H1 (cell line): ENCODE measurements around the gene RGS4. TPM values are rescaled to one million over a fixed set of nuclear protein-coding genes. Genes with fewer than 3 reads are reported as not detected.
A peak's percentile ranks its signal among the peaks of the same experiment; 100 is the strongest.

Experiments
- CTCF ChIA-PET: fragments of 300-600 bp; sonication (Branson Sonifier 250); formaldehyde crosslinking; loops from one replicate; lab custom pipeline; 2021; ENCODE audit not compliant: partially characterized antibody; lab: Charles Lee
- POLR2A ChIA-PET: fragments of 300-600 bp; sonication (Branson Sonifier 250); formaldehyde crosslinking; loops from one replicate; lab custom pipeline; 2021; ENCODE audit warnings: inconsistent platforms; ENCODE audit not compliant: partially characterized antibody; lab: Charles Lee
- DNase-seq, 2 experiments: peaks; one replicate each; pipeline versions ENCODE4 v3.0.0 to v3.0.0-alpha.2; 2010 to 2022; ENCODE audit warnings: low spot score in 2 of 2, low read depth in 1 of 2, mixed read lengths in 1 of 2
- FAIRE-seq: peaks from 2 replicates; lab custom pipeline; 2011; peaks lifted over from hg19 to GRCh38; lab: Jason Lieb, UNC
- H2AFZ ChIP-seq: 2 replicates; pipeline ENCODE4 v1.8.1; 2012; ENCODE audit warnings: low read length, inconsistent platforms
- H2AK5ac ChIP-seq: 2 replicates; pipeline ENCODE4 v1.6.1; 2013; ENCODE audit warnings: low read depth, low read length
- H2BK120ac ChIP-seq: replicated peaks from 2 replicates; pipeline ENCODE3; 2013; ENCODE audit warnings: low read depth, low read length, inconsistent platforms
- H2BK12ac ChIP-seq: 2 replicates; pipeline ENCODE4 v1.6.1; 2013; ENCODE audit warnings: low read depth, low read length
- H2BK15ac ChIP-seq: 2 replicates; pipeline ENCODE4 v1.6.1; 2013; ENCODE audit warnings: low read length
- H2BK20ac ChIP-seq: 2 replicates; pipeline ENCODE4 v1.6.1; 2013; ENCODE audit warnings: low read length
- H2BK5ac ChIP-seq: 2 replicates; pipeline ENCODE4 v1.6.1; 2013; ENCODE audit warnings: low read depth, low read length
- H3K14ac ChIP-seq: 2 replicates; pipeline ENCODE4 v1.6.1; 2013; ENCODE audit warnings: inconsistent platforms; ENCODE audit not compliant: insufficient read length
- H3K18ac ChIP-seq: 2 replicates; pipeline ENCODE4 v1.6.1; 2013; ENCODE audit warnings: low read length; ENCODE audit errors: extremely low read depth
- H3K23ac ChIP-seq: 2 replicates; pipeline ENCODE4 v1.6.1; 2013; ENCODE audit warnings: inconsistent platforms; ENCODE audit not compliant: insufficient read length
- H3K23me2 ChIP-seq: 2 replicates; pipeline ENCODE4 v1.6.1; 2013; ENCODE audit warnings: low read depth, low read length
- H3K27ac ChIP-seq: 2 replicates; pipeline ENCODE4 v1.6.1; 2011; ENCODE audit warnings: low read depth, low read length, inconsistent platforms
- H3K27me3 ChIP-seq, 4 experiments: replicated peaks in 1 of 4; 1 replicate in 1 of 4; 2 replicates in 3 of 4; pipeline versions ENCODE4 v1.6.1 to v1.8.1; 2011 to 2013; ENCODE audit warnings: low read length in 3 of 4, mild to moderate bottlenecking in 3 of 4, inconsistent platforms in 2 of 4, mixed read lengths in 2 of 4, moderate library complexity in 1 of 4; ENCODE audit not compliant: control insufficient read depth in 3 of 4, insufficient read depth in 3 of 4; ENCODE audit errors: extremely low read depth in 1 of 4
- H3K36me3 ChIP-seq, 4 experiments: 2 replicates each; pipeline versions ENCODE4 v1.6.1 to v1.8.1; 2011 to 2013; ENCODE audit warnings: mild to moderate bottlenecking in 4 of 4, low read length in 3 of 4, moderate library complexity in 2 of 4, control low read depth in 1 of 4, inconsistent platforms in 1 of 4; ENCODE audit not compliant: insufficient read depth in 4 of 4, control insufficient read depth in 2 of 4
- H3K4ac ChIP-seq: replicated peaks from 2 replicates; pipeline ENCODE3; 2013; ENCODE audit warnings: low read length, low read depth, mixed read lengths, inconsistent platforms; ENCODE audit not compliant: insufficient read length
- H3K4me1 ChIP-seq, 4 experiments: replicated peaks in 1 of 4; 1 replicate in 1 of 4; 2 replicates in 3 of 4; pipeline versions ENCODE4 v1.6.1 to v1.8.1; 2011 to 2013; ENCODE audit warnings: low read length in 3 of 4, inconsistent platforms in 2 of 4, mixed read lengths in 1 of 4; ENCODE audit not compliant: insufficient read depth in 4 of 4, control insufficient read depth in 3 of 4
- H3K4me2 ChIP-seq, 2 experiments: 2 replicates each; pipeline versions ENCODE4 v1.6.1 to v1.8.1; 2011 to 2013; ENCODE audit warnings: low read depth in 2 of 2, low read length in 2 of 2, control low read depth in 1 of 2, inconsistent platforms in 1 of 2, mild to moderate bottlenecking in 1 of 2; ENCODE audit not compliant: insufficient read depth in 1 of 2
- H3K4me3 ChIP-seq, 4 experiments: fragments of 200-600, 300-600 bp in 1 of 4; sonication (generic), shearing (Covaris generic), sonication (Bioruptor Twin) in 1 of 4; 2 replicates each; pipeline versions ENCODE4 v1.5.1 to v1.8.1; 2011 to 2016; ENCODE audit warnings: low read length in 4 of 4, low read depth in 3 of 4, control low read depth in 2 of 4, inconsistent platforms in 2 of 4, mild to moderate bottlenecking in 2 of 4, mixed read lengths in 1 of 4, moderate library complexity in 1 of 4; ENCODE audit not compliant: insufficient read depth in 2 of 4; ENCODE audit errors: extremely low read depth in 1 of 4
- H3K56ac ChIP-seq: replicated peaks from 2 replicates; pipeline ENCODE3; 2013; ENCODE audit warnings: low read depth, mild to moderate bottlenecking, mixed read lengths, low read length, inconsistent platforms; ENCODE audit not compliant: insufficient read length
- H3K79me1 ChIP-seq: 2 replicates; pipeline ENCODE4 v1.6.1; 2013; ENCODE audit warnings: low read depth, low read length, control low read depth
- H3K79me2 ChIP-seq, 2 experiments: 2 replicates each; pipeline versions ENCODE4 v1.6.1 to v1.8.1; 2012 to 2013; ENCODE audit warnings: low read length in 2 of 2, mild to moderate bottlenecking in 2 of 2, inconsistent platforms in 1 of 2; ENCODE audit not compliant: insufficient read depth in 2 of 2, control insufficient read depth in 1 of 2
- H3K9ac ChIP-seq, 4 experiments: replicated peaks in 1 of 4; 1 replicate in 1 of 4; 2 replicates in 3 of 4; pipeline versions ENCODE4 v1.6.1 to v1.8.1; 2011 to 2013; ENCODE audit warnings: low read depth in 3 of 4, low read length in 3 of 4, control low read depth in 2 of 4, mild to moderate bottlenecking in 2 of 4, moderate library complexity in 2 of 4, inconsistent platforms in 1 of 4; ENCODE audit errors: extremely low read depth in 1 of 4
- H3K9me3 ChIP-seq, 2 experiments: 2 replicates each; pipeline versions ENCODE4 v1.6.1 to v1.8.1; 2012 to 2013; ENCODE audit warnings: mild to moderate bottlenecking in 2 of 2, moderate library complexity in 2 of 2, control low read depth in 1 of 2, inconsistent platforms in 1 of 2, low read depth in 1 of 2, low read length in 1 of 2, mixed read lengths in 1 of 2; ENCODE audit not compliant: insufficient read depth in 2 of 2
- H4K20me1 ChIP-seq, 2 experiments: replicated peaks in 1 of 2; 2 replicates each; pipeline versions ENCODE3 to v1.8.1; 2011 to 2013; ENCODE audit warnings: inconsistent platforms in 2 of 2, low read length in 2 of 2, mild to moderate bottlenecking in 1 of 2; ENCODE audit not compliant: insufficient read depth in 2 of 2, control insufficient read depth in 1 of 2
- H4K5ac ChIP-seq: 2 replicates; pipeline ENCODE4 v1.6.1; 2013; ENCODE audit warnings: low read length, low read depth, mixed read lengths, inconsistent platforms; ENCODE audit not compliant: insufficient read length
- H4K8ac ChIP-seq: 2 replicates; pipeline ENCODE4 v1.8.0; 2013; ENCODE audit warnings: mild to moderate bottlenecking, moderate library complexity, low read length, inconsistent platforms; ENCODE audit not compliant: insufficient read depth; ENCODE audit errors: extremely low read depth
- H4K91ac ChIP-seq: replicated peaks from 2 replicates; pipeline ENCODE3; 2013; ENCODE audit warnings: low read length, mixed read lengths, inconsistent platforms; ENCODE audit not compliant: insufficient read length
- FOSL1 ChIP-seq: IDR thresholded peaks from 2 replicates; pipeline ENCODE4 v1.6.1; 2011; ENCODE audit warnings: mild to moderate bottlenecking, low read depth, low read length, moderate library complexity; ENCODE audit not compliant: insufficient read depth
- HDAC2 ChIP-seq, 2 experiments: fragments of 300-600 bp in 1 of 2; sonication (generic) in 1 of 2; IDR thresholded peaks; 2 replicates each; pipeline ENCODE4 v1.6.1; 2011 to 2012; ENCODE audit warnings: low read depth in 2 of 2, low read length in 2 of 2, mild to moderate bottlenecking in 2 of 2, moderate library complexity in 2 of 2, borderline replicate concordance in 1 of 2, inconsistent platforms in 1 of 2
- KDM4A ChIP-seq: IDR thresholded peaks from one replicate; pipeline ENCODE4 v1.7.1; 2012; ENCODE audit warnings: low read depth, mild to moderate bottlenecking, moderate library complexity, low read length, inconsistent platforms; ENCODE audit not compliant: severe bottlenecking
- NANOG ChIP-seq: IDR thresholded peaks from 2 replicates; pipeline ENCODE4 v1.6.1; 2011; ENCODE audit warnings: low read length, low read depth, mild to moderate bottlenecking, inconsistent platforms; ENCODE audit not compliant: insufficient read depth, poor library complexity, severe bottlenecking
- POLR2AphosphoS5 ChIP-seq: IDR thresholded peaks from 2 replicates; pipeline ENCODE4 v1.6.1; 2011; ENCODE audit warnings: low read depth, low read length
- RNF2 ChIP-seq: fragments of 200-900, 300-1000 bp; sonication (generic); IDR thresholded peaks from 2 replicates; pipeline ENCODE4 v1.7.1; 2016; ENCODE audit warnings: borderline replicate concordance, low read depth, mild to moderate bottlenecking, antibody characterized with exemption, low read length; ENCODE audit not compliant: poor library complexity, severe bottlenecking; ENCODE audit errors: missing control alignments
- TEAD4 ChIP-seq: IDR thresholded peaks from 2 replicates; pipeline ENCODE4 v1.6.1; 2012; ENCODE audit warnings: low read depth, low read length, inconsistent platforms, mixed read lengths
- WGBS, 2 experiments: shearing (Covaris generic) in 1 of 2; methylation state at CpG; one replicate each; pipeline versions ENCODE4 v1.1.6 to v1.1.7; 2013 to 2015; ENCODE audit warnings: low lambda C conversion rate in 2 of 2, mixed read lengths in 2 of 2, inconsistent platforms in 1 of 2, low coverage in 1 of 2, missing lambda C conversion rate in 1 of 2; ENCODE audit not compliant: insufficient replicate concordance in 2 of 2, insufficient coverage in 1 of 2, insufficient read length in 1 of 2; ENCODE audit errors: extremely low coverage in 1 of 2, missing lambda C conversion rate in 1 of 2; 5-methylcytosine and 5-hydroxymethylcytosine counted together
- polyA plus RNA-seq, 7 experiments: library from polyadenylated mRNA; depleted of rRNA in 3 of 7; stranded (reverse) in 5 of 7; unstranded in 2 of 7; fragments of >200 nt in 5 of 7; fragments of 200-250 nt in 2 of 7; gene quantifications; 1 replicate in 5 of 7; 2 replicates in 1 of 7; 4 replicates in 1 of 7; pipeline versions ENCODE4 v1.2.1 to v1.2.3, GENCODE V29; 2011 to 2013; ENCODE audit warnings: missing spikeins in 2 of 7, mixed read lengths in 2 of 7
- total RNA-seq: library from RNA; stranded (reverse); fragmentation: NEBNext Ultra II Directional; extraction: Animal tissue kit (Norgen Biotek cat#: 25700); gene quantifications from 2 replicates; pipeline ENCODE4 v1.2.1, GENCODE V29; 2021

RGS4 gene
- total and polyA plus RNA-seq, 2 of the 8 experiments (the other 6 are each of a cell fraction or from before 2014, with no cell fraction given) = 0.26 to 0.74 TPM

GRCh38 chr1:163115887-163116286, 46.7 kb downstream of the RGS4 start:
- Histone ChIP-seq H2BK120ac (no peak overlapping the region), H3K23ac (no peak overlapping the region), H4K91ac (no peak overlapping the region), H3K4ac (no peak overlapping the region), H3K14ac (no peak overlapping the region), H4K8ac (no peak overlapping the region), H3K18ac (no peak overlapping the region), H3K4me2 (no peak overlapping the region), H4K5ac (no peak overlapping the region), H2AK5ac (no peak overlapping the region), H3K23me2 (no peaks in the 10 kb centered on the region), H2BK20ac (no peak overlapping the region), H3K4me1 (no peaks in the 10 kb centered on the region), H3K56ac (no peak overlapping the region), H3K79me2 (no peaks in the 10 kb centered on the region), H3K9me3 (no peaks in the 10 kb centered on the region), H2BK5ac (no peak overlapping the region), H2BK12ac (no peak overlapping the region), H2AFZ (0 out of 2 replicates have a peak overlapping the region, but pooled peaks have one; percentile 22), H2BK15ac (no peak overlapping the region), H3K27ac (no peak overlapping the region), H3K79me1 (no peaks in the 10 kb centered on the region), H3K36me3 (no peaks in the 10 kb centered on the region), H3K27me3 (no peaks in the 10 kb centered on the region), H3K4me3 (no peak overlapping the region), H4K20me1 (no peaks in the 10 kb centered on the region), H3K9ac (no peak overlapping the region)
- no peak for DNase-seq
- TF ChIP-seq TEAD4 (no peak), KDM4A (no peak), FOSL1 (no peak), HDAC2 (IDR thresholded peaks at IDR 0.05; ENCODE audit: borderline replicate concordance in 1 of 2, low read depth in 2 of 2, low read length in 2 of 2) (no peak), POLR2AphosphoS5 (no peak), NANOG (no peak), RNF2 (no peak)
- no peak for FAIRE-seq
- WGBS, 2 experiments = 85% methylated on average over 1 of the region's 1 CpG; no CpG with 5 or more reads in 1 of the 2 experiments
- ChIA-PET POLR2A (no interaction called here), CTCF (interaction anchor here (0.9 kb wide), 1 partner anchor 198 kb away, joined by 3 read pairs; no protein-coding TSS in a partner anchor)
